ENCODE measurements around the gene ENTPD8. TPM values are rescaled to one million over a fixed set of nuclear protein-coding genes. Genes with fewer than 3 reads are reported as not detected.

Gene ENTPD8
- polyA plus RNA-seq, 1 donor = 14.2 TPM

DNA sequence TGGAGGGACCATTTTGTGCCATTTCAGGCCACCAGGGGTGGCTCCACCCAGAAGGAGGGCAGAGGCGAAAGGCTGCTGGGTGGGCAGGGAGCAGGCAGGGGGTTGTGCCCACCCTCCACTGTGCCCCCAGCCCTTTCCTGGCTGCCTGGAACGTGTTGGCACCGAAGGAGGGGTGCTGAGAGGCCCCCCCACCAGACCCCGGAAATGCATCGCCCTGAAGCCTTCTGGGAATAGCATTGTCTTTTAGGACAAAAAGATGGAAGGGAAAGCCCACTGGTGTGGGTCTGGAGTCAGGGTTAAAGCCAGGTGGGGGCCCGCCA is 12.9 kb downstream of the ENTPD8 start:
- no peak overlapping the region for H3K27ac ChIP-seq (ENCODE audit: low read length)
- no peak overlapping the region for H3K4me3 ChIP-seq (ENCODE audit: low read length)
- H3K9me3 ChIP-seq (ENCODE audit: control insufficient read depth, low read depth, low read length) = no peaks in the 10 kb centered on the region
- peaks cover 5% of the 10 kb centered on the region for H3K36me3 ChIP-seq (ENCODE audit: control insufficient read depth, insufficient read depth, low read length)
- no CpG with 5 or more reads among the region's 6 CpGs for WGBS (ENCODE audit: insufficient coverage, low lambda C conversion rate)
- peaks cover 8% of the 10 kb centered on the region for H3K4me1 ChIP-seq (ENCODE audit: control insufficient read depth, insufficient read depth, low read length)
- no peaks in the 10 kb centered on the region for H3K27me3 ChIP-seq (ENCODE audit: control insufficient read depth, insufficient read depth, low read length)
- no peak for DNase-seq

DNA sequence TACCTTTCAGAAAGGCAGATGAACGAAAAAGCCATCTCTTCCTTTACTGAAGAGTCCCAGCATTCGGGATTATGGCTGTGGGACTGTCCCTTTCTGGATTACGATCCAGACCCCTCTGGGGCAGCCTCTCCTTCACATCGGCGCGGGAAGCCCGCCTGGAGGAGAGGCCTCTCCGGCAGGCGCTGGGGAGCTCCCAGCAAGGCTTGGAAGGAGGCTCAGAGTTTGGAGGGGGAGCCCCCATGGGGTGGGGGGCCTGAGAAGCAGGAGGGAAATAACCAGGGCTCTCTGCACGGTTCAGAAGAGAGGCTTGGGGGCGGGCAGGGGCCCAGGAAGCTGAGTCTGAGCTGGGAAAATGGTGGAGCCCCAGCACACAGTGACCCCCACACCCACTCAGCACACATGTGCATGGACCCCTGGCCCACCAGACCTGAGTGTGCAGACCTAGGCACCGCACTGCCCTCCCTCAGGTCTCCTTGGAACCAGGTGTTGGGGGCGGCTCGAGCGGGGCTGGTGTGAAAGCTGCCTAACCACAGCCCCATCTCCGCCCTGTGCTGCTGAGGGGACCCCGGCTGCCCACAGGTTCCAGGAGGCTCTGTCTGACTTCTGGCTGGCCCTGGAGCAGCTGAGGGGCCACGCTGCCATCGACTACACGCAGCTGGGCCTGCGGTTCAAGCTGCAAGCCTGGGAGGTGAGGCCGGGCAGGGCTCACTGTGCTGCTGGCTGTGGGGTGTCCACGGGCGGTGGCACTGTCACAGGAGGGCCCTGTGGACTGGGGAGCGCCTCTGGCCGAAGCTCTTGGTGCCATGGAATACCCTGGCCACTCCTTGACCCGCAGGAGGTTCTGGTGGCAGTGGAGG is 13.5 kb downstream of the ENTPD8 start:
- H3K36me3 ChIP-seq (ENCODE audit: control insufficient read depth, insufficient read depth, low read length) = peaks cover 5% of the 10 kb centered on the region
- no CpG with 5 or more reads among the region's 27 CpGs for WGBS (ENCODE audit: insufficient coverage, low lambda C conversion rate)
- H3K27me3 ChIP-seq (ENCODE audit: control insufficient read depth, insufficient read depth, low read length) = no peaks in the 10 kb centered on the region
- no peak for DNase-seq
- H3K27ac ChIP-seq (ENCODE audit: low read length) = no peak overlapping the region
- H3K4me3 ChIP-seq (ENCODE audit: low read length) = no peak overlapping the region
- H3K4me1 ChIP-seq (ENCODE audit: control insufficient read depth, insufficient read depth, low read length) = peaks cover 8% of the 10 kb centered on the region
- H3K9me3 ChIP-seq (ENCODE audit: control insufficient read depth, low read depth, low read length) = no peaks in the 10 kb centered on the region

DNA sequence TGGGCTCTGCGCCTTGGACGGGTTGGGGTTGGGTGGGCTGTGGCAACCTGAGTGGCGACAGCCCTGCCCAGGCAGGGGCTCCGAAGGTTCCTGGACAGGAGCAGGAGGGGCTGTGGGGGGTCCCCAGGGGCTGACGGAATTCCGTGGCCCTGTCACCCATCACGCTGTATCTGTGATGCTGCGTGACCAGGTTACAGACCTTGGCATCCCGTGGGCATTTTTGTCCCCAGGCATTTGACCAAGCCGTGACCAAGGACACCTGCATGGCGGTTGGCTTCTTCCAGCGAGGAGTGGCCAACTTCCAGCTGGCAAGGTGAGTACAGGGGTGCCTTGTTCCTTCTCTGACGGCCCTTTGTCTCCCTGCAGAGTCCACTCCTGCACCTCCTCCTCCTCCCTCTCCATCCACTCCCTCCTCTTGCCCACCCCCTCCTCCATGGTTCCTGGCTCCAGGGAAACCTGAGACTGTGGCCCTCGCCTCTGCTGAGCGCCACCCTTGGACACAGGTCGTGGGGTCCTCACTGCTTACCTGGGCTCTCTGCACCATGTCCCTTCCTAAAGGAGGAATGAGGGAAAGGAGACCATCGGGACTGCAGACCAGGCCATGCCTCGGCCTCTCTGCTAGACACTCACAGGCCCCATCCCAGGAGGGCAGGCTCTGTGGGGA is 15.0 kb downstream of the ENTPD8 start:
- 67% methylated on average over 1 of the region's 18 CpGs for WGBS (ENCODE audit: insufficient coverage, low lambda C conversion rate)
- Histone ChIP-seq H3K27ac (ENCODE audit: low read length) (no peak overlapping the region), H3K9me3 (ENCODE audit: control insufficient read depth, low read depth, low read length) (no peaks in the 10 kb centered on the region)

DNA sequence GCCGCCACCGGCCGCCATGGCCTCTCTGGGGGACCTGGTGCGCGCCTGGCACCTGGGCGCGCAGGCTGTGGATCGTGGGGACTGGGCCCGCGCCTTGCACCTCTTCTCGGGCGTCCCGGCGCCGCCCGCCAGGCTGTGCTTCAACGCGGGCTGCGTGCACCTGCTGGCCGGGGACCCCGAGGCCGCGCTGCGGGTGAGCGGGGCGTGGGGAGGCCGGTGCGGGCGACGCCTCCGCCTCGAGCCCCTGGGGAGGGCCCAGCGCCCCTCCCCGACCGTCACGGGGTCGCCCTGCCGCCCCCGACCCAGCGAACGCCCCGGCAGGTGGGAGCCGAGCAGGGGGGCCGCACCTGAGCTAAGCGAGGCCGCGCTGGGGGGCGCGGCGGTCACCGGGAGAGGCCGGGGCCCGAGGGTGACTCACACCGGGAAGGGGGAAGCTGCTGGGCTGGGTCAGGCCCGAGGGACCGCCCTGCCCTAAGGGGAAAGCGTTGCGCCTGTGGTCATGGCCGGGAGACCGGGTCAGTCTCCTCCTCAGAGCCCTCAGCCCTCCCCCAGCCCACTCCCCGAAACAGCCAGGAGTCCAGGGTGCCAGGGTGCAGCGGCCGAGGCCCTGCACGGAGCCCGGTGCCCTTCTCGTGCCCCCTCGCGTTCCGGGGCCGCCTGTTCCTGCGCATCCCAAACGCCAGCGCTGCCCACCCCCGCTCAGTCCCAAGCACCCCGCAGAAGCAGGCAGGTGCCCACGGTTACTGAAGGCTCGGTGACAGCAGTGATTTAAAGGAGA is 17.5 kb downstream of the ENTPD8 start:
- no CpG with 5 or more reads among the region's 77 CpGs for WGBS (ENCODE audit: insufficient coverage, low lambda C conversion rate)
- peak overlapping the region; percentile 24 for H3K27ac ChIP-seq (ENCODE audit: low read length)

More for the DNA sequence above, 15.0 kb downstream of the ENTPD8 start:
- H3K4me3 ChIP-seq (ENCODE audit: low read length) = no peak overlapping the region
- H3K36me3 ChIP-seq (ENCODE audit: control insufficient read depth, insufficient read depth, low read length) = peaks cover 5% of the 10 kb centered on the region
- peaks cover 12% of the 10 kb centered on the region for H3K4me1 ChIP-seq (ENCODE audit: control insufficient read depth, insufficient read depth, low read length)
- no peaks in the 10 kb centered on the region for H3K27me3 ChIP-seq (ENCODE audit: control insufficient read depth, insufficient read depth, low read length)
- DNase-seq = no peak

DNA sequence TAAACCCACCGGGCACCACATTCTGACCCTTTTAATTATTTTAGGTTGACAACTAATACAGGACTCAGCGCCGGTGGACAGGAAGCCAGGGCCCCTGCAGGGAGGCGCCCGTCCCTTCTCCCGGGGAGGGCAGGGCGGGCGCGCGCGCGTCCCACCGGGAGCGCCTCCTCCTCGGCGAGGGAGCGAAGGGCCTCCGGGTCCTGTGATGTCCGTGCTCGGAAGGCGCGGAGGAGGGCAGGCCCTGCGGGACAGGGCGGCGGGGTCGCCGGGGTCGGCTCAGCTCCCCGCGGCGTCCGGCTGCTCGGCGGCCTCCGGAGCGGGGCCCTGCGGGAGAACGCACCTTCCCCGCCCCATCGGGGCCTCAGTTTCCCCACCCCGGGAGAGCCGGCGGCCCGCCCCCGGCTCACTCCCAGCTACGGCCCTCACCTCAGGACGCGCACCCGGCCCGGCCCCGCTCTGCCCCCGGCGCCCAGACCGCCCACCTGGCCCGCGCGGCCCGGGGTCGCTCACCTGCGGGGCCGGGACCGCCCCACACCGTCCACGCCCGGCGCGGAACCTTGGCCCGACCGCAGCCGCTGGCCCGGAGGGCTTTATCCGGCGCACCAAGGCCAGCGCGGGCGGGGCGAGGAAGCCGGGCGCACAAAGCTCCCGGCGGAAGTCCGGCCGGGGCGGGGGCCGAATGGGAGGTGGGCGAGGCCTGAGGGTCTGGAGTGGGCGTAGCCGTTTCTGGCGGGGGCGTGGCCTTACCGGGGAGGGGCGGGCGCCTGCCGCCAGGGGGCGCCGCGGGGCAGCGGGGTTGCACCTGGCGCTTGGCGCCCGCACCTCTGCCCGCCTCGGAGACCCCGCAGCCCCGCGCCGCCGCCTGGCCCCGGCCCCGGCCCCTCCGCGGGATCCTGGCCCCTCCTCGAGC is 18.3 kb downstream of the ENTPD8 start, which contains the start of the genes EXD3 and NOXA1:
Gene EXD3 (minus strand): TSS at position 559 of the 910 bp plus-strand sequence. CDS start 27,805 bp downstream, outside the sequence.
Gene NOXA1 (plus strand): TSS at position 790 of the 910 bp plus-strand sequence. CDS start 137 bp downstream, outside the sequence.
- WGBS (ENCODE audit: insufficient coverage, low lambda C conversion rate) = no CpG with 5 or more reads among the region's 113 CpGs
- H3K4me1 ChIP-seq (ENCODE audit: control insufficient read depth, insufficient read depth, low read length) = peaks cover 12% of the 10 kb centered on the region

More for the DNA sequence above, 17.5 kb downstream of the ENTPD8 start:
- no peaks in the 10 kb centered on the region for H3K9me3 ChIP-seq (ENCODE audit: control insufficient read depth, low read depth, low read length)
- H3K4me3 ChIP-seq (ENCODE audit: low read length) = peak overlapping the region; percentile 65
- H3K36me3 ChIP-seq (ENCODE audit: control insufficient read depth, insufficient read depth, low read length) = no peaks in the 10 kb centered on the region
- peaks cover 12% of the 10 kb centered on the region for H3K4me1 ChIP-seq (ENCODE audit: control insufficient read depth, insufficient read depth, low read length)
- peak; percentile 63 to 77 for DNase-seq
- H3K27me3 ChIP-seq (ENCODE audit: control insufficient read depth, insufficient read depth, low read length) = no peaks in the 10 kb centered on the region

DNA sequence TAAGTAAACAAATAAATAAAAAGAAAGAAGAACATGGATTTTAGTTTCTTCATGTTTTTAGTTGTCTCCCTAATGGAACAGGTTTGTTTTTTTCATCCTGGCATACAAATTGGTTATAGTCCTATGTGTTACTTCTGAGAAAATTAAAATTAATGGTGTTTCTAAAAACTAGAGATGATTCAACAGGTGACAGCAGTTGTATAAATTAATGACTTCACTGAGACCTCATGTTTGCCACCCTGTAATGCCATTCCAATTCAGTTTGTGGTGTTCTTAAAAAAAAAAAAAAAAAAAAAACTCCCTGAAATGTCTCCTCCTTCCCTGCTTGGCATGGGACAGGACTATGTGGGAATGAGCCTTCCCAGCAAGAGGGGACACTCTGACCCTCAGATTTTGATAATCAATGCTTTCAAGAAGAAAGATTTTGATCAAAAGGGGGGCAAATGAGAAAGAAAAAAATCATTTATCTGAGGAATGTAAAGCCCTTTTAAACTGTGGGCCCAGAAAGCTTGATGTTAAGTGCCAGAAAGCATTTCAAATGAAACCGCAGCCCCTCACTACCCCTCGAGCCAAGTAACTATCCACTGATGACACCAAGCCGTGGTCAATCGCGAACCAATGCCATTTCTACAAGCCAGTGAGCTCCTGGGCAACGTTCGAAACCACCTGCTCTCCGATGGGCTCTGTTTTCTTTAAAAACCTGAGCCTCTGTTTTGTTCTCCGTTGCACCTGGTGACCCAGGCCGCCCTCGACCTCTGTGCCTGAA is 19.1 kb downstream of the ENTPD8 start:
- Histone ChIP-seq H3K4me1 (ENCODE audit: control insufficient read depth, insufficient read depth, low read length) (peaks cover 12% of the 10 kb centered on the region), H3K4me3 (ENCODE audit: low read length) (peak overlapping the region; percentile 55), H3K27me3 (ENCODE audit: control insufficient read depth, insufficient read depth, low read length) (no peaks in the 10 kb centered on the region), H3K36me3 (ENCODE audit: control insufficient read depth, insufficient read depth, low read length) (no peaks in the 10 kb centered on the region), H3K9me3 (ENCODE audit: control insufficient read depth, low read depth, low read length) (peaks cover 1% of the 10 kb centered on the region), H3K27ac (ENCODE audit: low read length) (peak overlapping the region; percentile 61)
- no peak for DNase-seq
- WGBS (ENCODE audit: insufficient coverage, low lambda C conversion rate) = no CpG with 5 or more reads among the region's 11 CpGs

More for the DNA sequence above, 18.3 kb downstream of the ENTPD8 start, which contains the start of the genes EXD3 and NOXA1:
- DNase-seq = peak; percentile 92 to 93
- Histone ChIP-seq H3K27ac (ENCODE audit: low read length) (peak within 1 kb of the TSS; percentile 61), H3K9me3 (ENCODE audit: control insufficient read depth, low read depth, low read length) (no peaks in the 10 kb centered on the region), H3K4me3 (ENCODE audit: low read length) (peak within 1 kb of the TSS; percentile 65), H3K27me3 (ENCODE audit: control insufficient read depth, insufficient read depth, low read length) (no peaks in the 10 kb centered on the region), H3K36me3 (ENCODE audit: control insufficient read depth, insufficient read depth, low read length) (no peaks in the 10 kb centered on the region)

DNA sequence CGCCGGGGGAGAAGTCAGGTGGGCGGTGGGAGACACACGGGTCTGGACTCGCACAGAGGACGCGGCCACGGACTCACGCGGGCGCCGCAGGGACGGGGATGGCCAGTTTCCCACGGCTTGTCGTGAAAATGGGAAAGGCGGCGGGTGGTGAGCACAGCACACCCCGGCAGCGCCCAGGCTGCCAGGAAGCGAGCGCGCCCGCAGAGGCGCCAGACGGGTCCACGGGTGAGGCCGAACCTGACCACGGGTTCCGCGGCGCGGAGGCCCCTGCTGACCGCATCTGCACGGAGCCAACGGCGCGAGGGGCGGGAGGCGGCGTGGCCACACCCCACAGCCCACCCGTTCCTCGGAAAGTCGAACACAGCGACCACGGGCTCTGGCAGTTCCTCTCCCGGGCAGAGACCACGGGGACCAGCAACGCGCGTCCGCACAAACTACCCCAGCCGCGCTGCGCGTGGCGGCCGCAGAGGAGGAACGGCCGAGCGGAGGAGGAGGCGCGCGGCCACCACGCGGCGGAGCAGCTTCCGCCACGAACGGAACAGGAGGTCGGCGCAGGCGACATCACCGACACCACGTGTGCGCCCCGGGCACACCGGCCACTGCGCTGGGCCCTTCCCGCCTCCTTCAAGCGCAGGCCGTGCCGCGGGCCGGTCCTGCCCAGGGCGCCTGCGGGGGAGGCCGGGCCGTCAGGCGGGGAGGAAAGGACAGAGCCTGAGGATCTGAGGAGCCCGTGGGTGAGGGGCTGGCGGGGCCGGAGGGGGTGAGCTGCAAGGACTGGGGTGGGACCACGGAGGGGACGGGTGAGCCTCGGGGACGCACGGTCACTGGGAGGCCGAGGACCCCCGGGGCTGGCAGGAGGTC is 23.8 kb downstream of the ENTPD8 start:
- Histone ChIP-seq H3K36me3 (ENCODE audit: control insufficient read depth, insufficient read depth, low read length) (peaks cover 4% of the 10 kb centered on the region), H3K9me3 (ENCODE audit: control insufficient read depth, low read depth, low read length) (peaks cover 4% of the 10 kb centered on the region), H3K4me3 (ENCODE audit: low read length) (no peak overlapping the region), H3K27ac (ENCODE audit: low read length) (no peak overlapping the region), H3K27me3 (ENCODE audit: control insufficient read depth, insufficient read depth, low read length) (no peaks in the 10 kb centered on the region), H3K4me1 (ENCODE audit: control insufficient read depth, insufficient read depth, low read length) (peaks cover 3% of the 10 kb centered on the region)
- DNase-seq = no peak
- no CpG with 5 or more reads among the region's 99 CpGs for WGBS (ENCODE audit: insufficient coverage, low lambda C conversion rate)

DNA sequence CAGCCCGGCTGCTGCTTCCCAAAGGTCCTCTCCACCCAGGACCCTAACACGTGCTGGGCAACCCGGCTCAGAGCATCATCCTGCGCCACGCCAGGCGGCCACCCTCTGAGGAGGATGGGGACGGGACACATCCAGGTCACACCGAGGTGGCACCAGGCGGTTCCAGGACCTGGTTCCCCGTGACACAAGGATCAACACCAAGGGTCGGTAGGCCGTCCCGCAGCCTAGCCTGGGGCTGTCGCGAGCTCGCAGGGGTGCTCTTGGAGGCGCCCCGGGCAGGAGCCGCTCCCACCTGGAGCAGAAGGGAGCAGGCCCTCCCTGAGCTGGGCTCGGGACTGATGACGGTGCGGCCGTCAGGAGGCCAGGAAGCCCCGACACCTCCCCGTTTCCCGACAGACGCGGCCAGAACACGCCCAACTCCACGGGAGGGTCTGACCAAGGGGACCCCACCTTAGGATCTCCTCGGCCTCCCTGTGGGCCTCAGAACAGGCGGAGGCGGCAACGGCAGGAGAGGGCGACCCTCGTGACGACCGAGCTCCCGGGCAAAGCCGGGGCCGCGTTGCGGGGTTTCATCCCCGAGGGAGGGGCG is 24.5 kb downstream of the ENTPD8 start:
- Histone ChIP-seq H3K27ac (ENCODE audit: low read length) (no peak overlapping the region), H3K4me3 (ENCODE audit: low read length) (no peak overlapping the region), H3K9me3 (ENCODE audit: control insufficient read depth, low read depth, low read length) (peaks cover 4% of the 10 kb centered on the region), H3K4me1 (ENCODE audit: control insufficient read depth, insufficient read depth, low read length) (peaks cover 3% of the 10 kb centered on the region), H3K36me3 (ENCODE audit: control insufficient read depth, insufficient read depth, low read length) (peaks cover 4% of the 10 kb centered on the region), H3K27me3 (ENCODE audit: control insufficient read depth, insufficient read depth, low read length) (no peaks in the 10 kb centered on the region)
- no CpG with 5 or more reads among the region's 45 CpGs for WGBS (ENCODE audit: insufficient coverage, low lambda C conversion rate)
- DNase-seq = no peak
